B cell (primary cell): ENCODE data around the gene UBR4.

Experiments
- CTCF ChIP-seq: fragments of 200-600 bp; IDR thresholded peaks from one replicate; pipeline ENCODE4 v1.8.0; 2022; ENCODE audit warnings: antibody characterized with exemption, mild to moderate bottlenecking
- EZH2 ChIP-seq: IDR thresholded peaks from 2 replicates; pipeline ENCODE4 v1.6.1; 2012; ENCODE audit warnings: borderline replicate concordance, low read depth, mild to moderate bottlenecking, moderate library complexity, low read length; ENCODE audit not compliant: insufficient read depth, poor library complexity, severe bottlenecking

- TF ChIP-seq CTCF (no peak), EZH2 (no peak)
Measured at GRCh38 chr1:19186001-19186400, 24.1 kb downstream of the UBR4 start.
